Subcutaneous abdominal adipose tissue (tissue), 5 donors: ENCODE data around the gene KCTD18.

ENCODE experiments used
- H3K27ac ChIP-seq: one replicate; pipeline ENCODE4 v1.7.0; 2013; ENCODE audit warnings: low read depth, mild to moderate bottlenecking, inconsistent platforms, low read length, moderate library complexity
- H3K27me3 ChIP-seq, 5 donors: one replicate each; pipeline ENCODE4 v1.7.0; 2013; ENCODE audit warnings: low read length in 5 of 5, inconsistent platforms in 1 of 5; ENCODE audit not compliant: control insufficient read depth in 5 of 5, insufficient read depth in 4 of 5
- H3K36me3 ChIP-seq, 5 donors: one replicate each; pipeline ENCODE4 v1.7.0; 2013; ENCODE audit warnings: low read length in 5 of 5; ENCODE audit not compliant: control insufficient read depth in 5 of 5, insufficient read depth in 5 of 5
- H3K4me1 ChIP-seq, 5 donors: one replicate each; pipeline ENCODE4 v1.7.0; 2013; ENCODE audit warnings: low read length in 5 of 5, mild to moderate bottlenecking in 3 of 5, moderate library complexity in 1 of 5; ENCODE audit not compliant: control insufficient read depth in 5 of 5, insufficient read depth in 5 of 5
- H3K4me3 ChIP-seq, 5 donors: one replicate each; pipeline ENCODE4 v1.7.0; 2013; ENCODE audit warnings: low read length in 5 of 5, low read depth in 1 of 5
- H3K9ac ChIP-seq, 5 donors: one replicate each; pipeline ENCODE4 v1.7.0; 2013; ENCODE audit warnings: low read length in 5 of 5, mild to moderate bottlenecking in 4 of 5, moderate library complexity in 3 of 5
- H3K9me3 ChIP-seq, 5 donors: one replicate each; pipeline ENCODE4 v1.7.0; 2013; ENCODE audit warnings: low read length in 5 of 5; ENCODE audit not compliant: control insufficient read depth in 5 of 5
- donor health status: healthy.
- donor health status: healthy.
- donor health status: healthy.
- donor health status: healthy.
- donor health status: healthy.

Gene KCTD18

DNA sequence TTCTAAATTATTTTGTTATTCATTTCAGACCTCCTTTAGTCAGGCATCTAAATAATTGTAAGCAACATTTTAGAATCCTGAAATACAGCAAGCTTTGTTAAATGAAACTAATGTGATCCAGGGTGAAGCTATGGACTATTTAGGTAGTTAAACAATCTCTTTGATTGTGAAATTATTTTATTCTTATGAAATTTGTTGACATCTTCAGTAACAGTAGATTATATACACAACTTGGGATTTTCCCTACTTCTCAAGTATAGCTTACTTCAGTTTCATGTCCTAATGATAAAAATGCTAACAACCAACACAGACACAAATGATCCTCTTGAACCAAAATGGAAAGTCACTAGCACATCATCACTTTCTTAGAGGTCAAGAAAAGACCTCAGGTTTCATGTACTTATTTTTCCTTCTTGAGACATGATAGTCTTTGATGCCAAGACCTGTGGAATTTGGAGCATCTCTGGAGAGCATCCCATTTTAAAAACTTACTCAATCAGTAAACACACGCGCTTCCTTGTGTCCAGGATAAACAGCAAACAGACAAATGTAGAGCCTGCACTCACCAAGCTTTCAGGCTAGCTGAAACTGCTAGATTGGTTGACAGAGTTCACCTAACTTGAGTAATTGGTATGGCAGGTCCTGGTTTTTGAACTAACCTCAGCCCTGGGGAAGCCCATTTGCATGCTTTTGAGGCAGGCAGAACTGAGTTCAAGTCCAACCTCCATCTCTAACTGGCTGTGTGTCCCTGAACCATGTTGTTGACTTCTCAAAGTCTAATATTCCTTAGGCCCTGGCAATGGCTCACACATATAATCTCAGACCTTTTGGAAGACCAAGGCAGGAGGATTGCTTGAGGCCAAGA, 47.8 kb downstream of the KCTD18 start:
- H3K27ac ChIP-seq = no peak overlapping the region
- peaks cover 0 to 16% (median 9%) of the 10 kb centered on the region in 5 donors for H3K36me3 ChIP-seq
- no peaks in the 10 kb centered on the region for H3K9me3 ChIP-seq
- peaks cover 0 to 19% (median 10%) of the 10 kb centered on the region in 5 donors for H3K4me1 ChIP-seq
- H3K9ac ChIP-seq = no peak overlapping the region
- no peak overlapping the region for H3K4me3 ChIP-seq
- no peaks in the 10 kb centered on the region for H3K27me3 ChIP-seq

DNA sequence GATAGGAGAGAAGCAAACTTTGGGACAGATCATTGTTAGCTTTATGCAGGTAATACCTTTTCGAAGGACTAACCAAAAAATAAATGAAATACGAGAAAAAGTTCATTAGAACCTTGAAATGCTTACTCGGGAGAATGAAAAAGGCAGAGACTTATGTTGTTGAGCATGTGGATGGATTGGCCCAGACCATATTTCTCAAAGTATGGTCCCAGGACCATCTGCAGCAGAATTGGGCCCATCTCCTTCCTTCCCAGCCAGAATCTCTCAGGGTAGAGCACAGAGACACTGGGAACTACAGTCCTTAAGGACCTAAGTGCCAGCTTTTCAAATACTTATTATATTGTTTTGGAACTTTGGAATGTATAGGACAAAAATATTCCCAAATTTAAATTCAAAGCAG, 50.8 kb downstream of the KCTD18 start:
- H3K27ac ChIP-seq = no peak overlapping the region
- H3K36me3 ChIP-seq = peaks cover 0 to 13% (median 8%) of the 10 kb centered on the region in 5 donors
- H3K9ac ChIP-seq = no peak overlapping the region
- no peaks in the 10 kb centered on the region for H3K27me3 ChIP-seq
- H3K4me3 ChIP-seq = no peak overlapping the region
- H3K9me3 ChIP-seq = no peaks in the 10 kb centered on the region
- H3K4me1 ChIP-seq = peaks cover 3 to 30% (median 20%) of the 10 kb centered on the region in 5 donors

DNA sequence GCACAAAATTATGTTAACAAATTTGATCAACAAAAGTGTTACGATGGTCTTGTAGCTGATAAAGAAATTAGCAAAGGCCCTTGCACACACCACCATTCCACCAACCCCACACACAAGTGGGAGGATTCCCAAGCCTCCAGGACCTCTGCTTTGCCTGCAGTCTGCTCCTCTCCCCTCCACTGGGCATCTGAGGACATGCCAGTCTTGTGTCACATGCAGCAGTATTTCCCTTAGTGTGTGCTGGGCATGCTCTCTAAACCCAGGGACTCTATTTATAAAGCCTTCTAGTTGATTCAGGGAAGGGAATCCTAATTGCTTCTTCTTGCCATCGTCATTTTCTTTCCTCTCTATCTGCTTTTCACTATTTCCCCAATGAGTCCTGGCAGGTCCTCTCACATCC, 53.3 kb downstream of the KCTD18 start:
- H3K27ac ChIP-seq = peak overlapping the region; percentile 72
- H3K27me3 ChIP-seq = no peaks in the 10 kb centered on the region
- H3K9ac ChIP-seq = no peak overlapping the region

DNA sequence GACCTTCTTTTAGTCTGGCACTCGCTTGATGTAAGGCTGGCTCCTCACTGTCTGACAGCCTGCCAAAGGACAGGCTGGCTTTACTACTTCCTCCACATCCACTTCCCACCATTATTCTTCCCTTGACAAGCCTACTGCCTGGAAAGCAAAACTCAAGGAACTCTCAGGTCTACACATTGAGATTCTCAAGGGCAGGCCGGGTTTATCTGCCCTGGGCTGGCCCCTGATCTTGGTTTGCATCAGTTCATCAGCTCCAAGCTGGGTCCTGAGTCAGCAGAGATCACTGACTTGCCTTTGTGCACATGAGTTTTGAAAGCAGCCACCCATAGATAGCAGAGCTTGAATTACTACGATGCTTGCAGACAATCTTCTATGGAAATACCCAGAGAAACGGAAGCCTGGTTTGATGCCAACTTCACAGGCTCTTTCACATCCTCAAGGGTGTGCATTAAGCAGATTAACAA, 53.9 kb downstream of the KCTD18 start:
- Histone ChIP-seq H3K27ac (peak overlapping the region; percentile 72), H3K36me3 (peaks cover 0 to 11% (median 4%) of the 10 kb centered on the region in 5 donors), H3K27me3 (no peaks in the 10 kb centered on the region), H3K9ac (no peak overlapping the region), H3K9me3 (no peaks in the 10 kb centered on the region), H3K4me3 (peak overlapping the region in 1 of 5 donors; percentile 8), H3K4me1 (peaks cover 3 to 26% (median 20%) of the 10 kb centered on the region in 5 donors)

More for the DNA sequence above, 53.3 kb downstream of the KCTD18 start:
- Histone ChIP-seq H3K4me3 (no peak overlapping the region), H3K9me3 (no peaks in the 10 kb centered on the region), H3K4me1 (peaks cover 3 to 26% (median 20%) of the 10 kb centered on the region in 5 donors), H3K36me3 (peaks cover 0 to 9% (median 6%) of the 10 kb centered on the region in 5 donors)

DNA sequence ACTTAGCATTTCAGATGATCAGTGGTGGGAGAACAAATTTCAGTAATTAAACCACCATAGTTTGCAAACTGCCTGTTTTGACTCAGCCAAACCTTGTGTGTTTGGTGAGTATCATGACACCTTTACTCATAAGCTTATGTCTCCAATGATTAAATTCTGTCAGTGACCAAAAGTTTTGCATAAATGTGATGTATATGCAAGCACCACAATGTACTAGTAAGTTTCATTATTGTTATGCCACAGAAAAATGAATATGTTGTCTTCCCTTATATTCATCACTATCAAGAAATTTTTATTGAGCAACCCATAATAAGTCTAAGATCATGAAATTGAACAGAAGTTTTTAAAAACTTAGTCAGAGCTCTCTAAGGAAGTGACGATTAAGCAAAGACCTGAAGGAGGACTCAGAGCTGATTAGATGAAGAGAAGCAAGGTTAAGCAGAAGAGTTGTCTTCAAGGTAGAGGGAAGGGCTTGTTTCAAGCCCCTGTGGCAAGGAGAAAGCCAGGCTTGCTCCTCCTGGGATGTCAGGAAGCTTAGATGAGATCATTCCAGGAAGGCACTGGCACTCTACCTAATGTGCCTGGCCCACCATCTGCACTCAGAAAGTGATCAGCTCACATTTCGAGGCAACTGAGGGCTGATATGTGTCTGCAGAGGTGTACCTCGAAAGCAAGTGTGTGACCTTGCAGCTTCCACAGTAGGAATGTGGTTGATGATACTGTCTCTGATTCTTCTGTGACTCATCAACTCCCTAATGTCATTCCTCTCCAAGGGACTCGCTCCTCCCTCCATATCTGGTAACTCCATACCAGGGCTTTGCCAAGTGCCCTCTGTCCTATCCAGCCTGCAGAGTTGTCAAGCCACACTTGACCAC, 54.7 kb downstream of the KCTD18 start:
- peak overlapping the region in 1 of 5 donors; percentile 6 for H3K9ac ChIP-seq

DNA sequence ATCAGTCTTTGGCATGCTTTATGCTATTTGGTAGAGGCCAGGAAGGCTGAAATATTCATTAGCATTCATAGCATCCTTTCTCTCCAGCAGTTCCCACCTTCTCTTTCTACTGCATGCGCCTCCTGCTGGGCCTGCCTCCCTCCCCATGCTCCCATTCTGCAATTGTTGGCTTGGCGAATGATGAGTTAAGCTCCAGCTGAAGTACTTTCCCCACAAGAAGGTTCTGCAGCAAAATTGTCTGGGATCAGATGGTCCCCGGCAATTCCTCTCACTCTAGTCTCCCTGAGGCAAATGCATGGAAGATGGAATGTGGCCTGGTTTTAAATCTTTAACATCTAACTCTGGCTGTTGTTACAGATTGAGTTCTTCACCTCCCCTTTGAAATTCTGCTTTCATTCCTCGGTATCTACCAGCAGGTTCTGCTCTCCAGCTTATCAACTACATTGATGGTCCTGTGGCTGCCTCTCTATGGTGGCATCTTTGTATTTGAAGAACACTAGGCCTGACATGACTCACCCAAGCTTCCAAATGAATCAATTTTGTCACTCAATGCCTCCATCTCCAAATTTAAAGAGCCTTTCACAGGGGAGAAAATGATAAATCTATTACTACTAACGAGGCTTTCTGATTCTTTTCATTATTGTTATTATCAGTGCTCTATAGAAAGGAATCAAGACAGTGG, 55.9 kb downstream of the KCTD18 start:
- Histone ChIP-seq H3K9me3 (no peaks in the 10 kb centered on the region), H3K36me3 (peaks cover 0 to 11% (median 0%) of the 10 kb centered on the region in 5 donors), H3K27ac (no peak overlapping the region), H3K4me3 (no peak overlapping the region), H3K9ac (no peak overlapping the region), H3K4me1 (peaks cover 3 to 26% (median 20%) of the 10 kb centered on the region in 5 donors), H3K27me3 (no peaks in the 10 kb centered on the region)

More for the DNA sequence above, 54.7 kb downstream of the KCTD18 start:
- Histone ChIP-seq H3K27ac (peak overlapping the region; percentile 72), H3K4me1 (peaks cover 3 to 26% (median 20%) of the 10 kb centered on the region in 5 donors), H3K4me3 (peak overlapping the region in 1 of 5 donors; percentile 8), H3K9me3 (no peaks in the 10 kb centered on the region), H3K27me3 (no peaks in the 10 kb centered on the region), H3K36me3 (peaks cover 0 to 15% (median 4%) of the 10 kb centered on the region in 5 donors)

DNA sequence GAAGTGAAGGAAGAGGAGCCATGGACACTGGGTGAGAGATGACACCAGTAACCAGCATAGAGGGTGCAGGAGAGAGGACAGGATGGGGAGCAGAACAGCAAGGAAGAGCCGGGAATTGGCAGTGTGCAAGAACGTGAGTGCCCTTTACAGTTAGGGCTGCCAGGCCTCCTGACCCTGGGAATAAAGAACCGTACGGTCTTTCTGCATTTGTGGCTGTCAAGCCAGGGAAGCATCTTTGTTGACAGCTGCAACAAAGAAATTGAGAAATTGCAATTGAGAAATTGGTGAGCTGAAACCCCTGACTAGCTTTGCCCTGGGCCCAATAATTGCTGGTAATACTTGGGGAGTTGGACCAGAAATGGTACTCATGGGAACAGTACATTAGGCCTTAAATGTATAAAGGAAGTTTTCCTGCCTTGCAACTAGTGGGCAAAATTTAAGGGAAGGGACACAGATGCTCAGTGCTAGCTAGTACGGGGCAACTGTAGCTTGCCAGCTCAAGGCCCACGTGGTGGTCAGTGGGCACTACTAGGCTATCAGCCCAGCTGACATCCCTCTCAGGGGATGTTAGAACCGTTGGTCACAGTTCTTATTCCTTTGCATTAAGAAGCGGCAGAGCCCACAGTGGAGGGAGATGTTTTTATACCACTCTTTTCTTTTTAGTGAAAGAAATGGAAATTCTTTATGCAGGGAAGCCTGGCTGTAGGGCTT, 56.6 kb downstream of the KCTD18 start:
- Histone ChIP-seq H3K9ac (no peak overlapping the region), H3K4me3 (no peak overlapping the region), H3K4me1 (peaks cover 3 to 26% (median 20%) of the 10 kb centered on the region in 5 donors), H3K27ac (no peak overlapping the region), H3K27me3 (no peaks in the 10 kb centered on the region), H3K36me3 (peaks cover 0 to 11% (median 0%) of the 10 kb centered on the region in 5 donors), H3K9me3 (no peaks in the 10 kb centered on the region)

DNA sequence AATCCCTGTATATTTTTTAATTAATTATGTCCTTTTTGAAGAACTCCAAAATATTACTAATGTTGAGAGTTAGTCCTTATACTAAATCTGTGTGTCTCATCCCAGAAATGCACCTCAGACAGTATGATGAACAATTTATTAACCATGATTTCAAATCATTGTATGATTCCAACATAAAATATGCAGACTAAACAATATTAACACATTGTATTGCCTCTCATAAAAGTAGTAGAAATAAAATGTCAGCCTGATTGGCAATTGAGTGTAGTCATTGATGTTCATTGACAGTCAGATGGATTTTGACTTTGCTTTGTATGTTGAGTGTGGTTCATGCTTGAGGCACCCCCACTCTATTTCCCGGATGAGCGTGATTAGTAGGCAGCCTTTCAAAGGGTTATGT, 57.5 kb downstream of the KCTD18 start:
- Histone ChIP-seq H3K27me3 (no peaks in the 10 kb centered on the region), H3K9me3 (no peaks in the 10 kb centered on the region), H3K27ac (no peak overlapping the region), H3K9ac (no peak overlapping the region), H3K4me1 (peaks cover 3 to 23% (median 17%) of the 10 kb centered on the region in 5 donors), H3K36me3 (peaks cover 0 to 11% (median 3%) of the 10 kb centered on the region in 5 donors), H3K4me3 (no peak overlapping the region)

DNA sequence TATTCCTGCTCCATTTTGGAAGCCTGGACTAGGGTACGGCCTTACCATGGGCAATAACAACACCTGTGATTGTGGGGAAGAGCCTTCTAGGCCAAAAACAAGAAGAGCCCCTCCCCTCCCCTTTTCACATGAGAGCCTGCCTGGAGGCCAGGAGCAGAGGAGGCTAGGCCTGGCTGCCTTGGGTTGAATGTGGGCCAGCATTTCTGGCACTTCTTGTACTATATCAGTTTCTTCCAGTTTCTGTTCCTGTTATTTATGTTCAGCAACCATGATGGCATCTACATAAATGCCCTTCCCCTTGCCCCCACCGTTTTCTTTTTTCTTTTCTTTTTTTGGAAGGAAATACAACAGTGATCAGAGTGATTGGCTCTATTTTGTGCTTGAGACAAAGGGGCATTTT, 58.4 kb downstream of the KCTD18 start:
- H3K27me3 ChIP-seq = no peaks in the 10 kb centered on the region
- H3K9ac ChIP-seq = no peak overlapping the region
- no peaks in the 10 kb centered on the region for H3K9me3 ChIP-seq
- no peak overlapping the region for H3K4me3 ChIP-seq
- H3K4me1 ChIP-seq = peaks cover 3 to 15% (median 14%) of the 10 kb centered on the region in 5 donors
- no peak overlapping the region for H3K27ac ChIP-seq
- peaks cover 0 to 13% (median 4%) of the 10 kb centered on the region in 5 donors for H3K36me3 ChIP-seq
